ENCODE results near the gene ADAP1.

GRCh38 chr7:935164-935873, 19.2 kb downstream of the ADAP1 start:
- no peak for TF ChIP-seq GATA3 (IDR thresholded peaks at IDR 0.05; ENCODE audit: low read depth, low read length)
- no peak for TF ChIP-seq GATA2 (IDR thresholded peaks at IDR 0.05; ENCODE audit: low read depth, low read length)

Data from SH-SY5Y (cell line).